SK-N-SH (cell line): ENCODE data around the gene WDFY1. TPM values are rescaled to one million over a fixed set of nuclear protein-coding genes. Genes with fewer than 3 reads are reported as not detected.

Experiments
- CTCF ChIA-PET: fragments of 300-600, 350-600 bp; formaldehyde crosslinking; extraction: SDS; loops from one replicate; lab custom pipeline; 2021; lab: Yijun Ruan, JAX
- POLR2A ChIA-PET: fragments of 350-600 bp; sonication (Branson Sonifier 250); formaldehyde crosslinking; extraction: SDS; loops from one replicate; lab custom pipeline; 2020; ENCODE audit warnings: antibody characterized with exemption, inconsistent platforms; lab: Yijun Ruan, JAX
- DNase-seq: peaks from one replicate; pipeline ENCODE4 v3.0.0; 2012
- H2AFZ ChIP-seq: fragments of 200-600 bp; sonication (generic); 2 replicates; pipeline ENCODE4 v1.8.1; 2016; ENCODE audit warnings: antibody characterized with exemption, mild to moderate bottlenecking, low read depth
- H3F3A ChIP-seq: fragments of 200-600 bp; sonication (generic); replicated peaks from 2 replicates; pipeline ENCODE3; 2016; ENCODE audit warnings: antibody characterized with exemption, mild to moderate bottlenecking; ENCODE audit not compliant: insufficient read depth
- H3K27ac ChIP-seq, 2 experiments: fragments of 200-500 bp in 1 of 2; fragments of 200-600 bp in 1 of 2; sonication (Bioruptor generic) in 1 of 2; sonication (generic), shearing (Covaris generic) in 1 of 2; 2 replicates each; pipeline versions ENCODE4 v1.5.1 to v1.6.1; 2014 to 2016; ENCODE audit warnings: low read depth in 2 of 2, inconsistent platforms in 1 of 2, low read length in 1 of 2, mild to moderate bottlenecking in 1 of 2, mixed read lengths in 1 of 2
- H3K27me3 ChIP-seq: fragments of 200-600 bp; sonication (generic), shearing (Covaris generic); 2 replicates; pipeline ENCODE4 v1.6.1; 2016; ENCODE audit warnings: mixed run types; ENCODE audit not compliant: insufficient read depth
- H3K36me3 ChIP-seq, 2 experiments: fragments of 200-500 bp in 1 of 2; fragments of 200-600 bp in 1 of 2; sonication (Bioruptor generic) in 1 of 2; sonication (generic) in 1 of 2; replicated peaks in 1 of 2; 2 replicates each; pipeline versions ENCODE3 to v1.5.1; 2014 to 2016; ENCODE audit warnings: low read length in 1 of 2, mild to moderate bottlenecking in 1 of 2; ENCODE audit not compliant: insufficient read depth in 2 of 2, control insufficient read depth in 1 of 2
- H3K4me1 ChIP-seq, 2 experiments: fragments of 200-500 bp in 1 of 2; fragments of 200-600 bp in 1 of 2; sonication (Bioruptor generic) in 1 of 2; sonication (generic), shearing (Covaris generic) in 1 of 2; 2 replicates each; pipeline versions ENCODE4 v1.5.1 to v1.6.1; 2014 to 2016; ENCODE audit warnings: low read depth in 1 of 2, low read length in 1 of 2, mixed run types in 1 of 2; ENCODE audit not compliant: insufficient read depth in 2 of 2, control insufficient read depth in 1 of 2
- H3K4me2 ChIP-seq: fragments of 200-600 bp; sonication (generic), shearing (Covaris generic); 2 replicates; pipeline ENCODE4 v1.6.1; 2017; ENCODE audit warnings: mixed run types
- H3K4me3 ChIP-seq, 2 experiments: fragments of 200-500 bp in 1 of 2; fragments of 200-600 bp in 1 of 2; sonication (Bioruptor generic) in 1 of 2; sonication (generic), shearing (Covaris generic) in 1 of 2; 2 replicates each; pipeline versions ENCODE4 v1.5.1 to v1.8.1; 2014 to 2016; ENCODE audit warnings: low read depth in 2 of 2, inconsistent platforms in 1 of 2, low read length in 1 of 2, mild to moderate bottlenecking in 1 of 2, mixed read lengths in 1 of 2, moderate library complexity in 1 of 2
- H3K79me2 ChIP-seq: fragments of 200-600 bp; sonication (generic); 2 replicates; pipeline ENCODE4 v1.8.1; 2017; ENCODE audit warnings: mild to moderate bottlenecking; ENCODE audit not compliant: insufficient read depth
- H3K9ac ChIP-seq: fragments of 200-600 bp; sonication (generic); 2 replicates; pipeline ENCODE4 v1.6.1; 2017; ENCODE audit warnings: mixed run types
- H3K9me2 ChIP-seq: fragments of 200-600 bp; sonication (generic); 2 replicates; pipeline ENCODE4 v1.6.1; 2017; ENCODE audit warnings: mixed run types
- H3K9me3 ChIP-seq: fragments of 200-600 bp; sonication (generic); 2 replicates; pipeline ENCODE4 v1.6.1; 2017; ENCODE audit warnings: mixed run types, mild to moderate bottlenecking, moderate library complexity
- H4K20me1 ChIP-seq: fragments of 200-600 bp; sonication (generic); 2 replicates; pipeline ENCODE4 v1.6.1; 2017; ENCODE audit warnings: mild to moderate bottlenecking, mixed run types; ENCODE audit not compliant: insufficient read depth
- CTCF ChIP-seq: fragments of 200-600 bp; sonication (generic); IDR thresholded peaks from 2 replicates; pipeline ENCODE4 v1.6.1; 2017; ENCODE audit warnings: antibody characterized with exemption, mild to moderate bottlenecking, moderate library complexity
- FOSL2 ChIP-seq: IDR thresholded peaks from 2 replicates; pipeline ENCODE4 v1.4.0; 2012; ENCODE audit warnings: low read depth, mild to moderate bottlenecking, moderate library complexity, borderline replicate concordance
- FOXJ3 ChIP-seq: sonication (generic); formaldehyde crosslinking; IDR thresholded peaks from 2 replicates; pipeline ENCODE4 v1.5.1; 2020; ENCODE audit warnings: mild to moderate bottlenecking, missing genetic modification reagents
- GABPA ChIP-seq: IDR thresholded peaks from 2 replicates; pipeline ENCODE4 v1.4.0; 2012; ENCODE audit warnings: low read depth, mild to moderate bottlenecking
- GATA2 ChIP-seq: sonication (generic); formaldehyde crosslinking; IDR thresholded peaks from 2 replicates; pipeline ENCODE4 v1.5.0; 2020; ENCODE audit warnings: mild to moderate bottlenecking, missing genetic modification reagents
- IRF3 ChIP-seq: fragments of 150-350 bp; IDR thresholded peaks from 2 replicates; pipeline ENCODE4 v1.6.1; 2016; ENCODE audit warnings: mild to moderate bottlenecking, low read depth, low read length
- NFIC ChIP-seq: IDR thresholded peaks from 2 replicates; pipeline ENCODE4 v1.4.0; 2012; ENCODE audit warnings: borderline replicate concordance
- RXRA ChIP-seq: IDR thresholded peaks from 2 replicates; pipeline ENCODE4 v1.4.0; 2012; ENCODE audit warnings: low read depth, mild to moderate bottlenecking, borderline replicate concordance
- TEAD4 ChIP-seq: IDR thresholded peaks from 2 replicates; pipeline ENCODE4 v1.4.0; 2012; ENCODE audit warnings: mild to moderate bottlenecking, borderline replicate concordance; ENCODE audit not compliant: insufficient read depth
- USF1 ChIP-seq: IDR thresholded peaks from 2 replicates; pipeline ENCODE4 v1.4.0; 2012; ENCODE audit warnings: low read depth, borderline replicate concordance
- YY1 ChIP-seq: IDR thresholded peaks from 2 replicates; pipeline ENCODE4 v1.4.0; 2012; ENCODE audit warnings: low read depth, mild to moderate bottlenecking
- ZBTB33 ChIP-seq: IDR thresholded peaks from 2 replicates; pipeline ENCODE4 v1.4.0; 2012; ENCODE audit warnings: low read depth, borderline replicate concordance
- WGBS: methylation state at CpG from one replicate; pipeline ENCODE4 v1.1.6; 2017; ENCODE audit warnings: low lambda C conversion rate; 5-methylcytosine and 5-hydroxymethylcytosine counted together
- polyA plus RNA-seq, 3 experiments: library from polyadenylated mRNA; depleted of rRNA; stranded (reverse); fragments of >200 nt; gene quantifications; 2 replicates each; pipeline ENCODE4 v1.2.3, GENCODE V29; 2012
- TF ChIP-seq, protein P1 (sequence below): IDR thresholded peaks from 2 replicates; pipeline ENCODE4; 2012

The WDFY1 gene
- polyA plus RNA-seq, 1 of the 3 experiments (the other 2 are of a cell fraction): 21.7 TPM

DNA sequence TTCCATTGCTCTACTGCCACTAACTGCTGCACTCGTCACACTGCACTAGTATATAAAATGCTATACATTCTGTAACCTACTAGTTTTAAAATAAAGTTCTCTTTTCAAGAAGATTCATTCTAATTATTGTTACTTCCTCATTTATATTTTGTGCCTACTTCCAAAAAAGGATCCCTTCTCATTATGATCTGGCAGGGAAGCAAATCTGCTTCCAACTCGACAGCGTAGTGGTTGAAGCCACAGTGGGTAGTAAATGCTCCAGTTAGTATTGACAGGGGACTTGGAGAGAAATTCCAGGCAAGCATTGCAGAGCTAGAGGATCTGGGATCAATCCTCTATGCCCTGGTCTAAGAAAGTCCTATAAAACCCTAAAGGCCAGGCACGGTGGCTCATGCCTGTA, 54.4 kb downstream of the WDFY1 start:
- peaks cover 14% of the 10 kb centered on the region for H3F3A ChIP-seq
- ChIA-PET CTCF (interaction anchor here (1.4 kb wide), 1 partner anchor 23 kb away, joined by 4 read pairs; no protein-coding TSS in a partner anchor), POLR2A (no interaction called here)
- no peak overlapping the region for H2AFZ ChIP-seq
- H3K9ac ChIP-seq: no peak overlapping the region
- H3K4me2 ChIP-seq: no peak overlapping the region
- H3K27me3 ChIP-seq: no peaks in the 10 kb centered on the region
- H3K9me2 ChIP-seq: no peaks in the 10 kb centered on the region
- no peaks in the 10 kb centered on the region for H3K79me2 ChIP-seq
- H3K36me3 ChIP-seq: peaks cover 24 to 53% of the 10 kb centered on the region in 2 experiments
- WGBS: 71% methylated on average over 4 of the region's 4 CpGs
- no peaks in the 10 kb centered on the region for H3K9me3 ChIP-seq
- H3K4me1 ChIP-seq: no peaks in the 10 kb centered on the region
- no peak overlapping the region for H3K27ac ChIP-seq
- TF ChIP-seq NFIC (no peak), USF1 (no peak), TEAD4 (no peak), GABPA (no peak), ZBTB33 (no peak), GATA2 (CRISPR knock-in tag) (no peak), YY1 (no peak), FOXJ3 (CRISPR knock-in tag) (no peak), CTCF (no peak), RXRA (no peak), FOSL2 (no peak), IRF3 (no peak)
- TF ChIP-seq, protein P1, sequence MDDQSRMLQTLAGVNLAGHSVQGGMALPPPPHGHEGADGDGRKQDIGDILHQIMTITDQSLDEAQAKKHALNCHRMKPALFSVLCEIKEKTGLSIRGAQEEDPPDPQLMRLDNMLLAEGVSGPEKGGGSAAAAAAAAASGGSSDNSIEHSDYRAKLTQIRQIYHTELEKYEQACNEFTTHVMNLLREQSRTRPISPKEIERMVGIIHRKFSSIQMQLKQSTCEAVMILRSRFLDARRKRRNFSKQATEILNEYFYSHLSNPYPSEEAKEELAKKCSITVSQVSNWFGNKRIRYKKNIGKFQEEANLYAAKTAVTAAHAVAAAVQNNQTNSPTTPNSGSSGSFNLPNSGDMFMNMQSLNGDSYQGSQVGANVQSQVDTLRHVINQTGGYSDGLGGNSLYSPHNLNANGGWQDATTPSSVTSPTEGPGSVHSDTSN: no peak
- H3K4me3 ChIP-seq: no peak overlapping the region
- DNase-seq: no peak
- H4K20me1 ChIP-seq: no peaks in the 10 kb centered on the region
